ENCODE results near the gene MYOCD. TPM values are rescaled to one million over a fixed set of nuclear protein-coding genes. Genes with fewer than 3 reads are reported as not detected.

Gene MYOCD
- total RNA-seq, 4 donors from 2014 or later = 0.34 to 2.8 (median 0.78) TPM

DNA sequence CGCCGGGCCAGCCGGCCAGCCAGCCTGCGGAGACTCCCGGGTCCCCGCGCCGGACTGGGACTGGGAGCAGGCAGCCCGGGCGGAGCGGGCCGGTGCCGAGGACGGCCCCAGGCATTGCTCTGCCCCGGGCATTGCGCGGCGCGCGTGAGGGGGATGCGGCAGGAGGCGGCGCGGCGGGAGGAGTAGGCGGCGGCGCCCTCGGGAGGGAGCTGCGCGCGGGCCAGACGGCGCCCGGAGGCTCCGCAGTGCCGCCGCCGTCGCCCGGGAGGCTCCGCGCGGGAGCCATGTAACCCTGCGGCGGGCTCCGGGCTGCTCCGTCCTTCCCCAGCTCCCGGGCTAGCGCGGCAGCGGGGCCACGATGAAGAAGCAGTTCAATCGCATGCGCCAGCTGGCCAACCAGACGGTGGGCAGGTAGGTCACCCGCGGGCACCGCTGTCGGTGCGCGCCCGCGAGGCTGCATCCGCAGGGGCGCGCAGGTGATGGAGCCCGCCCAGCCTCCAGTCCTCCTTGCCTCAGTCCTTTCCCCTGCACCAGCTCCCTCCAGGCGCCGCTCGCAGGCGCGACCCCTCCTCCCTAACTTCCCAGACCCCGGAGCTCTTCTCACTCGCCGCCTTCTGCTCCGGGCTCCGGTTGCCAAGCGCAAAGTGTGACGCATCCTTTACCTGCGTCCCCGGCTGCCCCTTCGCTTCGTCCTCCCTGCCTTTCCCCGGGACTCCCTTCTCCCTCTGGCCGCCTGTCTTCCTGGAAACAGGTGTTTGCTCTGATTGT lies 124.0 kb downstream of the MYOCD start, which contains the start of gene ARHGAP44:
Gene ARHGAP44, plus strand, starts transcription at position 18 of the 768 bp plus-strand sequence. Its CDS starts 341 bp downstream, at position 359.
- 2% methylated on average over 41 of the region's 86 CpGs for WGBS
- Histone ChIP-seq H3K36me3 (no peaks in the 10 kb centered on the region), H3K9me3 (no peaks in the 10 kb centered on the region), H3K27me3 (peaks cover 22% of the 10 kb centered on the region), H3K27ac (no peak within 1 kb of the TSS), H3K4me3 (peak within 1 kb of the TSS; percentile 73), H3K4me1 (peaks cover 13% of the 10 kb centered on the region)
- peak in 1 of 2 donors; percentile 59 for DNase-seq (ENCODE audit: low spot score in 2 of 2)
- no peak for TF ChIP-seq POLR2A (IDR thresholded peaks at IDR 0.05)
- no peak for TF ChIP-seq EP300 (IDR thresholded peaks at IDR 0.05)
- TF ChIP-seq, protein P1, sequence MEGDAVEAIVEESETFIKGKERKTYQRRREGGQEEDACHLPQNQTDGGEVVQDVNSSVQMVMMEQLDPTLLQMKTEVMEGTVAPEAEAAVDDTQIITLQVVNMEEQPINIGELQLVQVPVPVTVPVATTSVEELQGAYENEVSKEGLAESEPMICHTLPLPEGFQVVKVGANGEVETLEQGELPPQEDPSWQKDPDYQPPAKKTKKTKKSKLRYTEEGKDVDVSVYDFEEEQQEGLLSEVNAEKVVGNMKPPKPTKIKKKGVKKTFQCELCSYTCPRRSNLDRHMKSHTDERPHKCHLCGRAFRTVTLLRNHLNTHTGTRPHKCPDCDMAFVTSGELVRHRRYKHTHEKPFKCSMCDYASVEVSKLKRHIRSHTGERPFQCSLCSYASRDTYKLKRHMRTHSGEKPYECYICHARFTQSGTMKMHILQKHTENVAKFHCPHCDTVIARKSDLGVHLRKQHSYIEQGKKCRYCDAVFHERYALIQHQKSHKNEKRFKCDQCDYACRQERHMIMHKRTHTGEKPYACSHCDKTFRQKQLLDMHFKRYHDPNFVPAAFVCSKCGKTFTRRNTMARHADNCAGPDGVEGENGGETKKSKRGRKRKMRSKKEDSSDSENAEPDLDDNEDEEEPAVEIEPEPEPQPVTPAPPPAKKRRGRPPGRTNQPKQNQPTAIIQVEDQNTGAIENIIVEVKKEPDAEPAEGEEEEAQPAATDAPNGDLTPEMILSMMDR (IDR thresholded peaks at IDR 0.05) = no peak
- TF ChIP-seq POLR2AphosphoS5 (IDR thresholded peaks at IDR 0.05) = no peak

DNA sequence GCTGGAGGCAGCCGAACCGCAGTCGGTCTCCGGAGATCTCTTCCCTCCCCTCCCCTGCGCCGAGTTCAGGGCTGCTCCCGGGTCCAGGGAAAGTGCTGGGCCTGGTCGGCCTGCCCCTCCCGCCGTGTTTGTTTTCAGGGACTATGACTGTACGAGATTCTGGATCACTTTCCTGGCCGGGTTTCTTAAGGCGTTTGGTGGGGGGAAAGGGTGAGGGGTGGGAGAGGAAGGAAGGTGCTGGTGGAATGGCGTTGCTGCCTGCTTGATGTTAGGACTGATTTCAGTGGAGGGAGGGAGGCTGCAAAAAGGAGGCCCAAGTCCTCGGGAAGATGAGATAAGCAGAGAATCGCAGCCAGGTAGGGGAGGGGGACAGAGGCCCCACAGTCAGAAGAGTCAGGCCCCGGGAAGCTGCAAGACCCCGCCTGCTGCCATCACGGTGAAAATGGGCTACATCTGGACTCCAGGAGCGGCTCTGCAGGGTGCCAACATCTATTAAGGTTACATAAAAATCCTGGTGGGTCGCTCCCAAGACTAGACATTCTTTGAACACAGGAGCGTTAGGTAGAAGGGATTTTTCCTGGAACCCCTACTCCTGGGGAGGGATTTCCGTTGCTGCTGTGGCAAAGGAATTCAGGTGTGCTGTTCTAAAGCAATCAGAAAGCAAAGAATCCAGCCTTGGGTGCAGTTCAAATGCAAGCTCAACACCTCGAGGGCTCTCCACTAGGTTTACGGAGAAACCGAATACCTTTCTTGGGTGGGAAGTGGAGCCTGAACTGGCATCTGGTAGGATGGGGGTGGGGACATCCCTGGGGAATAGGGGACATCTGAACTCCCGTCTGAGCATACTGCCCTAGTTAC lies 124.8 kb downstream of the MYOCD start:
- DNase-seq (ENCODE audit: low spot score in 2 of 2) = no peak
- TF ChIP-seq POLR2A (IDR thresholded peaks at IDR 0.05) (no peak), EP300 (IDR thresholded peaks at IDR 0.05) (no peak), POLR2AphosphoS5 (IDR thresholded peaks at IDR 0.05) (no peak)
- TF ChIP-seq, protein P1 (IDR thresholded peaks at IDR 0.05) = no peak
- Histone ChIP-seq H3K36me3 (no peaks in the 10 kb centered on the region), H3K4me1 (peaks cover 13% of the 10 kb centered on the region), H3K9me3 (no peaks in the 10 kb centered on the region), H3K4me3 (peak overlapping the region; percentile 73), H3K27ac (no peak overlapping the region), H3K27me3 (peaks cover 22% of the 10 kb centered on the region)
- 16% methylated on average over 27 of the region's 27 CpGs for WGBS

DNA sequence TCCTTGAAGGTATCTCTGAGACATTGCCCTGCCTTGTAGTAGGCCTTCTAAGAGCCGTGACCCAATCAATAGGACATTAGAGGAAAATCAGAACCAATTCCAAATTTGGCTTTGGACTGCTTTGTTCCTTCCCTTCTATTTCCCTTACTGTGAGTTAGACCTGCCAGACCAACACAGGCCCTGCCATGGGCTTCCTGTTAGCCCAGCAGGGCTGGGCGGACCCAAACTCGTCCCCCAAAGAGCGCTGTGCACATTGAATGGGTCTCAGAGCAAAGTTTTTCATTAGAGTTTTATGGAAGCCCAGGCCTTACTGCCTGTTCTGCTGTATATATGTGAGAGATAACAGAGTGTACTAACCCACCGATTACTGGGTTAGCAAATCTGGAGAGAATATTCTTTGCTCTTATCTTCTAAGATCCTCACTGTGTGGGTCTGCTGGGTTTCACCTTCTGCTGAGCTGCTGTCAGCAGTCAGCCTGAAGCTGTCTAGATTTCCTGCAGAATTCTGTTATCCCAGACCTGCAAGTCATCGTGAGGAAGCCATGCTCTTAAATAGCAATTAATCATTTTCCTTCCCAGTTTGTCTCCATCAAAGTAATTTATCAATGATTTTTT lies 129.3 kb downstream of the MYOCD start:
- H3K9me3 ChIP-seq = no peaks in the 10 kb centered on the region
- H3K27me3 ChIP-seq = peaks cover 7% of the 10 kb centered on the region
- 68% methylated on average over 6 of the region's 6 CpGs for WGBS
- no peak overlapping the region for H3K4me3 ChIP-seq
- TF ChIP-seq EP300 (IDR thresholded peaks at IDR 0.05) (no peak), POLR2A (IDR thresholded peaks at IDR 0.05) (no peak)
- H3K4me1 ChIP-seq = peaks cover 4% of the 10 kb centered on the region
- no peaks in the 10 kb centered on the region for H3K36me3 ChIP-seq
- H3K27ac ChIP-seq = no peak overlapping the region
- DNase-seq (ENCODE audit: low spot score in 2 of 2) = no peak

DNA sequence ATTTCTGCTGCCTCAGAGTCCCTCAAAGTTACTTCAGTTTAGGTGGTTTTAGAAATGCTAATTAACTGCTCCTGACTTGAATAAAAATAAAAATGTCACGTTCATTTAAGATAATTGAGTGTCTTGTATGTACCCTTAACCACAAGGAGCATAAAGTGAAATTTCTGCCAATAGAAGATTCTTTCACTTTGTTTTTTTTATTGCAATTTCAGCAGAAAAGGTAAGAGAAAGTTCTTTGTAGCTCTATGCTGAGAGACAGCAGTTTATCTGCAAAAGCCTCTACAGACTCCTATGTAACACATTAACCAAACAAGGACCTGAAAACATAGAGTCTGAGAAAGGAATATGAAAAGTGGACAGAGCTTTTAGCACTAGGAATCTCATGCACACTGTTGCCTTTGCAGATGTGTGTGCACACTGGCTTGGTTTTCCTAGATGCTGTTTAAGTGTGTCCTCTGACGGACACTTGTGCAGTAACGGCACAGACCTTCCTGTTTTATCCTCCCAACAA lies 135.2 kb downstream of the MYOCD start:
- 76% methylated on average over 3 of the region's 3 CpGs for WGBS
- no peaks in the 10 kb centered on the region for H3K36me3 ChIP-seq
- no peak for DNase-seq (ENCODE audit: low spot score in 2 of 2)
- H3K27me3 ChIP-seq = no peaks in the 10 kb centered on the region
- H3K4me3 ChIP-seq = no peak overlapping the region
- no peaks in the 10 kb centered on the region for H3K4me1 ChIP-seq
- H3K9me3 ChIP-seq = no peaks in the 10 kb centered on the region
- no peak overlapping the region for H3K27ac ChIP-seq
- no peak for TF ChIP-seq EP300 (IDR thresholded peaks at IDR 0.05)
- no peak for TF ChIP-seq POLR2AphosphoS5 (IDR thresholded peaks at IDR 0.05)
- no peak for TF ChIP-seq POLR2A (IDR thresholded peaks at IDR 0.05)
- TF ChIP-seq, protein P1 (IDR thresholded peaks at IDR 0.05) = no peak

DNA sequence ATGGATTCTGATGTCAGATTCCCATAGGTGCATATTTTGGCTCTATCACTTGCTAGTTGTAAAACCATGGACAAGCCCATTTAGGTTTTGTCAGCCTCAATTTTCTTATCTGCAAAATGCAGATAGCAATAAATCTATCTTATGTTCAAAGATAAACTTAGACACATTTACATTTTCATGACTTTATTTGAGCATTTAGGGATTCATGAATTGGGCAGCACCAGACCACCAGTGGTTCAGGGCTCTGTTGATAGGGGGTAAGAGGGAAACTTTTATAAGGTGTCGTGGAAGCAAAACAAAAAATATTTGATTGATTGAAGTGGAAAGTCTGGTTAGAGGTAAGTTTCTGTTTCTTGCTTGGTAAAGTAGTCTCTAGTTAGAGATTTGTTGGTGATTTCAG lies 140.9 kb downstream of the MYOCD start:
- no peaks in the 10 kb centered on the region for H3K36me3 ChIP-seq
- no peak overlapping the region for H3K27ac ChIP-seq
- no peaks in the 10 kb centered on the region for H3K4me1 ChIP-seq
- TF ChIP-seq, protein P1 (IDR thresholded peaks at IDR 0.05) = no peak
- TF ChIP-seq EP300 (IDR thresholded peaks at IDR 0.05) (no peak), POLR2A (IDR thresholded peaks at IDR 0.05) (no peak), POLR2AphosphoS5 (IDR thresholded peaks at IDR 0.05) (no peak)
- H3K27me3 ChIP-seq = no peaks in the 10 kb centered on the region
- 90% methylated on average over 1 of the region's 1 CpG for WGBS
- no peak for DNase-seq (ENCODE audit: low spot score in 2 of 2)
- no peak overlapping the region for H3K4me3 ChIP-seq
- H3K9me3 ChIP-seq = peaks cover 4% of the 10 kb centered on the region

Data from suprapubic skin (tissue), 4 donors.